HCT116 (cell line): ENCODE measurements around the gene TLCD2. TPM values are rescaled to one million over a fixed set of nuclear protein-coding genes. Genes with fewer than 3 reads are reported as not detected.

Experiments
- ATAC-seq: fragments of 200-7000 bp; cut with Tn5 transposase; 2 replicates; pipeline ENCODE4 v1.9.1; 2020; ENCODE audit warnings: mild to moderate bottlenecking, moderate library complexity
- BruUV-seq: library from RNA; stranded (reverse); fragments of 400-500 nt; replicated peaks from 2 replicates; lab custom pipeline; 2021; lab: Mats Ljungman, UMichigan
- CTCF ChIA-PET: fragments of 300-600 bp; sonication (Branson Sonifier 250); formaldehyde crosslinking; loops from one replicate; lab custom pipeline; 2021; ENCODE audit warnings: antibody characterized with exemption; lab: Charles Lee
- POLR2A ChIA-PET: fragments of 300-600, 350-600 bp; sonication (Branson Sonifier 250); formaldehyde crosslinking; loops from one replicate; lab custom pipeline; 2021; ENCODE audit warnings: antibody characterized with exemption; lab: Charles Lee
- RAD21 ChIA-PET, 2 experiments: fragments of 300-600 bp; sonication (Branson Sonifier 250); formaldehyde crosslinking; loops; one replicate each; lab custom pipeline; 2023; ENCODE audit warnings: low total read pairs in 2 of 2; ENCODE audit not compliant: uncharacterized antibody in 2 of 2, unreplicated experiment in 2 of 2, low non-redundant PET in 1 of 2; lab: Charles Lee
- DNase-seq: peaks from one replicate; pipeline ENCODE4 v3.0.0-alpha.2; 2010; ENCODE audit warnings: low read depth, low spot score
- H2AFZ ChIP-seq: fragments of 200-600 bp; shearing (Covaris generic), sonication (generic); 2 replicates; pipeline ENCODE4 v1.6.1; 2017; ENCODE audit warnings: low read depth, mixed run types, mixed read lengths, antibody characterized with exemption, low read length; ENCODE audit not compliant: poor library complexity, severe bottlenecking
- H3K27ac ChIP-seq: 2 replicates; pipeline ENCODE4 v1.5.1; 2012; ENCODE audit warnings: low read depth, low read length
- H3K27me3 ChIP-seq: fragments of 200-600 bp; sonication (generic); 2 replicates; pipeline ENCODE4 v1.6.1; 2016; ENCODE audit warnings: mixed run types, low read length, mixed read lengths; ENCODE audit not compliant: insufficient read depth
- H3K36me3 ChIP-seq, 2 experiments: fragments of 200-500 bp in 1 of 2; fragments of 200-600 bp in 1 of 2; sonication (Bioruptor generic) in 1 of 2; sonication (generic) in 1 of 2; 2 replicates each; pipeline versions ENCODE4 v1.5.1 to v1.6.1; 2014 to 2016; ENCODE audit warnings: low read length in 2 of 2, inconsistent platforms in 1 of 2, mixed read lengths in 1 of 2, mixed run types in 1 of 2; ENCODE audit not compliant: insufficient read depth in 2 of 2, control insufficient read depth in 1 of 2
- H3K4me1 ChIP-seq, 2 experiments: fragments of 200-600 bp in 1 of 2; sonication (generic) in 1 of 2; 2 replicates each; pipeline versions ENCODE4 v1.5.1 to v1.6.1; 2012 to 2017; ENCODE audit warnings: low read length in 2 of 2, inconsistent platforms in 1 of 2, mild to moderate bottlenecking in 1 of 2, mixed read lengths in 1 of 2, mixed run types in 1 of 2, moderate library complexity in 1 of 2; ENCODE audit not compliant: insufficient read depth in 2 of 2, control insufficient read depth in 1 of 2
- H3K4me2 ChIP-seq: fragments of 200-600 bp; sonication (generic); 2 replicates; pipeline ENCODE4 v1.6.1; 2017; ENCODE audit warnings: mixed run types, low read length, mixed read lengths
- H3K4me3 ChIP-seq, 2 experiments: fragments of 200-600 bp in 1 of 2; sonication (generic) in 1 of 2; replicated peaks in 1 of 2; 2 replicates each; pipeline ENCODE4 v1.5.1; 2011 to 2016; ENCODE audit warnings: low read length in 2 of 2, control low read depth in 1 of 2, low read depth in 1 of 2, mild to moderate bottlenecking in 1 of 2, mixed read lengths in 1 of 2, mixed run types in 1 of 2
- H3K79me2 ChIP-seq: fragments of 200-600 bp; sonication (generic); 2 replicates; pipeline ENCODE4 v1.6.1; 2017; ENCODE audit warnings: mild to moderate bottlenecking, mixed run types, low read length, moderate library complexity, mixed read lengths; ENCODE audit not compliant: insufficient read depth
- H3K9ac ChIP-seq: fragments of 200-600 bp; sonication (generic); 2 replicates; pipeline ENCODE4 v1.6.1; 2016; ENCODE audit warnings: low read length, mixed read lengths
- H3K9me2 ChIP-seq: fragments of 200-600 bp; sonication (generic), shearing (Covaris generic); 2 replicates; pipeline ENCODE4 v1.6.1; 2017; ENCODE audit warnings: mixed run types, mild to moderate bottlenecking, moderate library complexity; ENCODE audit not compliant: insufficient read depth
- H3K9me3 ChIP-seq, 2 experiments: fragments of 200-500 bp in 1 of 2; fragments of 200-600 bp in 1 of 2; sonication (Bioruptor generic) in 1 of 2; sonication (generic) in 1 of 2; 2 replicates each; pipeline ENCODE4 v1.6.1; 2014 to 2017; ENCODE audit warnings: low read length in 2 of 2, mixed read lengths in 2 of 2, inconsistent platforms in 1 of 2, low read depth in 1 of 2, mild to moderate bottlenecking in 1 of 2, mixed run types in 1 of 2, moderate library complexity in 1 of 2; ENCODE audit not compliant: control insufficient read depth in 1 of 2, insufficient read depth in 1 of 2
- H4K20me1 ChIP-seq: fragments of 200-600 bp; sonication (generic), shearing (Covaris generic); 2 replicates; pipeline ENCODE4 v1.6.1; 2017; ENCODE audit warnings: mixed run types, mild to moderate bottlenecking, moderate library complexity; ENCODE audit not compliant: insufficient read depth
- ATF3 ChIP-seq: IDR thresholded peaks from 2 replicates; pipeline ENCODE4 v1.6.1; 2012
- CEBPB ChIP-seq: IDR thresholded peaks from 2 replicates; pipeline ENCODE4 v1.6.1; 2012; ENCODE audit warnings: low read depth
- CTCF ChIP-seq, 3 experiments: fragments of 200-600 bp in 1 of 3; sonication (generic) in 1 of 3; IDR thresholded peaks in 2 of 3; conservative IDR thresholded peaks in 1 of 3; 2 replicates each; pipeline ENCODE4 v1.5.1; 2012 to 2017; ENCODE audit warnings: low read depth in 2 of 3, low read length in 2 of 3, antibody characterized with exemption in 1 of 3, borderline replicate concordance in 1 of 3, control low read depth in 1 of 3, mild to moderate bottlenecking in 1 of 3, mixed read lengths in 1 of 3, mixed run types in 1 of 3, moderate library complexity in 1 of 3; ENCODE audit not compliant: insufficient read depth in 1 of 3
- EGR1 ChIP-seq: IDR thresholded peaks from 2 replicates; pipeline ENCODE4 v1.6.1; 2012; ENCODE audit warnings: low read depth
- ELF1 ChIP-seq: IDR thresholded peaks from 2 replicates; pipeline ENCODE4 v1.6.1; 2012; ENCODE audit warnings: low read depth, borderline replicate concordance
- EZH2phosphoT487 ChIP-seq: fragments of 200-600 bp; IDR thresholded peaks from 2 replicates; pipeline ENCODE4 v1.6.1; 2018; ENCODE audit warnings: antibody characterized with exemption, borderline replicate concordance
- FOSL1 ChIP-seq: IDR thresholded peaks from 2 replicates; pipeline ENCODE4 v1.6.1; 2012; ENCODE audit warnings: low read depth
- JUND ChIP-seq: IDR thresholded peaks from 2 replicates; pipeline ENCODE4 v1.6.1; 2012
- POLR2AphosphoS5 ChIP-seq: IDR thresholded peaks from 2 replicates; pipeline ENCODE4 v1.6.1; 2011; ENCODE audit warnings: mild to moderate bottlenecking, low read depth, low read length, moderate library complexity
- SIN3A ChIP-seq: IDR thresholded peaks from 2 replicates; pipeline ENCODE4 v1.6.1; 2012; ENCODE audit warnings: low read depth
- SP1 ChIP-seq: IDR thresholded peaks from 2 replicates; pipeline ENCODE4 v1.6.1; 2012; ENCODE audit warnings: low read depth
- SRF ChIP-seq: IDR thresholded peaks from 2 replicates; pipeline ENCODE4 v1.6.1; 2012; ENCODE audit warnings: low read depth
- TCF7L2 ChIP-seq: IDR thresholded peaks from 2 replicates; pipeline ENCODE4 v1.7.0; 2011; ENCODE audit warnings: borderline replicate concordance, inconsistent platforms; ENCODE audit not compliant: insufficient read depth, insufficient read length; ENCODE audit errors: extremely low read depth
- YY1 ChIP-seq: IDR thresholded peaks from 2 replicates; pipeline ENCODE4 v1.6.1; 2011; ENCODE audit warnings: low read length, low read depth, moderate library complexity, mild to moderate bottlenecking; ENCODE audit not compliant: insufficient replicate concordance; ENCODE audit errors: extremely low read depth
- ZBTB33 ChIP-seq: IDR thresholded peaks from 2 replicates; pipeline ENCODE4 v1.6.1; 2011; ENCODE audit warnings: mild to moderate bottlenecking, low read length, moderate library complexity; ENCODE audit not compliant: insufficient replicate concordance; ENCODE audit errors: extremely low read depth
- ZFX ChIP-seq: fragments of 450-650 bp; IDR thresholded peaks from 2 replicates; pipeline ENCODE4 v1.6.1; 2017
- ZNF274 ChIP-seq: fragments of 200-500 bp; sonication (Bioruptor generic); IDR thresholded peaks from 2 replicates; pipeline ENCODE4 v1.6.1; 2014; ENCODE audit warnings: mild to moderate bottlenecking, low read depth, low read length, inconsistent platforms
- intact Hi-C: fragments of 100-400 bp; cut with micrococcal nuclease; formaldehyde crosslinking; loops from 2 replicates; pipeline ENCODE4 v1.10.0; 2022
- total RNA-seq: library from RNA; stranded (reverse); gene quantifications from one replicate; pipeline ENCODE4 v1.2.1, GENCODE V29; 2021; ENCODE audit not compliant: unreplicated experiment
- TF ChIP-seq, protein P1 (sequence below): IDR thresholded peaks from 2 replicates; pipeline ENCODE4 v1.6.1; 2012

The TLCD2 gene
- total RNA-seq, 1 experiment from 2014 or later: 1.8 TPM

DNA sequence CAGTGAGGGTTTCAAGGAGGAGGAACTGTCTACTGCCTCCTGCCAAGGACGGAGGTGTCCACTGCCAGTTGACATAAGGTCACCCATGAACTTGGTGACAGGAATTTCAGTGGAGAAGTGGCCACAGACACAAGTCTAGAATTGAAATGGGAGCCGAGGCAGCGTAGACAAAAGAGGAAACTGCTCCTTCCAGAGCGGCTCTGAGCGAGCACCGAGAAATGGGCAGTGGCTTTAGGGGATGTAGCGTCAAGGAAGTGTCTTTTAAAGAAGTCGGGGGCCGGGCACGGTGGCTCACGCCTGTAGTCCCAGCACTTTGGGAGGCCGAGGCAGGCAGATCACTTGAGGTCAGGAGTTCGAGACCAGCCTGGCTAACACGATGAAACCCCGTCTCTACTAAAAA is 48.6 kb upstream of the TLCD2 start:
- Histone ChIP-seq H3K4me1 (peaks cover 2 to 16% of the 10 kb centered on the region in 2 experiments; a peak in 3 of 4 replicates), H3K27ac (no peak overlapping the region), H3K79me2 (no peaks in the 10 kb centered on the region), H2AFZ (no peak overlapping the region), H4K20me1 (no peaks in the 10 kb centered on the region), H3K4me2 (no peak overlapping the region), H3K9me3 (no peaks in the 10 kb centered on the region), H3K9ac (no peak overlapping the region), H3K9me2 (no peaks in the 10 kb centered on the region), H3K27me3 (no peaks in the 10 kb centered on the region), H3K4me3 (no peak overlapping the region), H3K36me3 (no peaks in the 10 kb centered on the region)
- ChIA-PET RAD21 (no interaction called here), CTCF (no interaction called here), POLR2A (no interaction called here)
- BruUV-seq: no TSS peak
- ATAC-seq: no peak
- intact Hi-C loops: no loop called here
- DNase-seq: no peak
- TF ChIP-seq YY1 (no peak), ZBTB33 (no peak), EGR1 (no peak), ZFX (no peak), SRF (no peak), ELF1 (no peak), SIN3A (no peak), ATF3 (no peak), CEBPB (no peak), FOSL1 (no peak), TCF7L2 (no peak), CTCF (IDR thresholded peaks at IDR 0.05 in 2 of 3, conservative IDR thresholded peaks at IDR 0.05 in 1 of 3; ENCODE audit: borderline replicate concordance in 1 of 3, insufficient read depth in 1 of 3, low read depth in 2 of 3, low read length in 2 of 3) (no peak), SP1 (no peak), JUND (no peak), POLR2AphosphoS5 (no peak), ZNF274 (no peak), EZH2phosphoT487 (no peak)
- TF ChIP-seq, protein P1, sequence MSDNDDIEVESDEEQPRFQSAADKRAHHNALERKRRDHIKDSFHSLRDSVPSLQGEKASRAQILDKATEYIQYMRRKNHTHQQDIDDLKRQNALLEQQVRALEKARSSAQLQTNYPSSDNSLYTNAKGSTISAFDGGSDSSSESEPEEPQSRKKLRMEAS: no peak
